Activated naive CD4-positive, alpha-beta T cell (primary cell): Measurements from ENCODE around the gene GTF2I.
"Not testable (repeated sequence)": the region's sequence is repeated elsewhere in the genome, so short reads cannot be mapped to it uniquely, and the experiment has no call there.

Source experiments
- DNase-seq, 4 experiments: peaks; one replicate each; lab custom pipeline; 2025; lab: John Stamatoyannopoulos, UW

GTF2I gene

GRCh38 chr7:74656837-74657691 is 454 bp upstream of the GTF2I start:
- DNase-seq = peak; percentile 94 to 97 (median 96)

GRCh38 chr7:74658178-74659004 is 873 bp downstream of the GTF2I start:
- peak; percentile 54 to 83 (median 63) for DNase-seq

GRCh38 chr7:74660202-74660601 is 2.7 kb downstream of the GTF2I start:
- DNase-seq = not testable (repeated sequence)

GRCh38 chr7:74661836-74662794 is 4.6 kb downstream of the GTF2I start:
- DNase-seq = not testable (repeated sequence)

- DNase-seq = no peak
Measured at GRCh38 chr7:74665296-74665938, 7.9 kb downstream of the GTF2I start.

GRCh38 chr7:74667013-74667412 is 9.5 kb downstream of the GTF2I start:
- not testable (repeated sequence) for DNase-seq

GRCh38 chr7:74667520-74667919 is 10.0 kb downstream of the GTF2I start:
- not testable (repeated sequence) for DNase-seq

- DNase-seq = no peak
Measured at GRCh38 chr7:74671602-74672001, 14.1 kb downstream of the GTF2I start.

GRCh38 chr7:74672343-74672915 is 14.9 kb downstream of the GTF2I start:
- DNase-seq = no peak

GRCh38 chr7:74674166-74674565 is 16.6 kb downstream of the GTF2I start:
- no peak for DNase-seq

- DNase-seq = no peak
Measured at GRCh38 chr7:74682829-74683228, 25.3 kb downstream of the GTF2I start.

- no peak for DNase-seq
Measured at GRCh38 chr7:74683799-74684198, 26.3 kb downstream of the GTF2I start.

- DNase-seq = no peak
Measured at GRCh38 chr7:74684473-74684872, 27.0 kb downstream of the GTF2I start.

- no peak for DNase-seq
Measured at GRCh38 chr7:74684921-74685320, 27.4 kb downstream of the GTF2I start.

- DNase-seq = no peak
Measured at GRCh38 chr7:74690474-74690873, 33.0 kb downstream of the GTF2I start.

- DNase-seq = not testable (repeated sequence)
Measured at GRCh38 chr7:74704419-74704818, 46.9 kb downstream of the GTF2I start.

GRCh38 chr7:74707238-74707637 is 49.7 kb downstream of the GTF2I start:
- no peak for DNase-seq

- no peak for DNase-seq
Measured at GRCh38 chr7:74708569-74709275, 51.2 kb downstream of the GTF2I start.

- no peak for DNase-seq
Measured at GRCh38 chr7:74709880-74710671, 52.6 kb downstream of the GTF2I start.
